Activated CD4-positive, alpha-beta T cell treated with anti-CD3 and anti-CD28 coated beads, Interleukin-10, Interleukin-2, amounts not matched to agents 100 ng/mL and 50 ng/mL, durations not matched to agents 16 hours and 8 hours (primary cell): Measurements from ENCODE around the gene CEP41.

Experiments used
- DNase-seq: peaks from one replicate; pipeline ENCODE4 v3.0.0-alpha.2; 2020

CEP41 gene

GRCh38 chr7:130366564-130366963 is 74.3 kb downstream of the CEP41 start:
- DNase-seq = no peak

- DNase-seq = no peak
Observed at GRCh38 chr7:130365511-130366441, 75.0 kb downstream of the CEP41 start.

GRCh38 chr7:130365088-130365487 is 75.7 kb downstream of the CEP41 start:
- no peak for DNase-seq

- no peak for DNase-seq
Observed at GRCh38 chr7:130364451-130364850, 76.4 kb downstream of the CEP41 start.

GRCh38 chr7:130363026-130363847 is 77.6 kb downstream of the CEP41 start:
- DNase-seq = peak; percentile 80

- DNase-seq = no peak
Observed at GRCh38 chr7:130362251-130362816, 78.5 kb downstream of the CEP41 start.

- DNase-seq = no peak
Observed at GRCh38 chr7:130361681-130362080, 79.1 kb downstream of the CEP41 start.

- no peak for DNase-seq
Observed at GRCh38 chr7:130360518-130360917, 80.3 kb downstream of the CEP41 start.

GRCh38 chr7:130359276-130359857 is 81.4 kb downstream of the CEP41 start:
- DNase-seq = no peak

- DNase-seq = no peak
Observed at GRCh38 chr7:130358471-130358870, 82.3 kb downstream of the CEP41 start.

- no peak for DNase-seq
Observed at GRCh38 chr7:130356876-130357611, 83.8 kb downstream of the CEP41 start.

GRCh38 chr7:130356121-130356875 is 84.5 kb downstream of the CEP41 start:
- DNase-seq = no peak

- DNase-seq = no peak
Observed at GRCh38 chr7:130353196-130353595, 87.6 kb downstream of the CEP41 start.

- DNase-seq = no peak
Observed at GRCh38 chr7:130352194-130353074, 88.4 kb downstream of the CEP41 start.

- no peak for DNase-seq
Observed at GRCh38 chr7:130351791-130352090, 89.1 kb downstream of the CEP41 start.

- peak; percentile 10 for DNase-seq
Observed at GRCh38 chr7:130350945-130351790, 89.6 kb downstream of the CEP41 start.

- no peak for DNase-seq
Observed at GRCh38 chr7:130349911-130350782, 90.7 kb downstream of the CEP41 start.

- no peak for DNase-seq
Observed at GRCh38 chr7:130346941-130347340, 93.9 kb downstream of the CEP41 start.
